GM23338 (cell line): ENCODE measurements around the gene TNS3.

Source experiments
- CREB1 ChIP-seq: fragments of 250-450 bp; sonication (Bioruptor Pico); IDR thresholded peaks from 2 replicates; pipeline ENCODE4 v1.5.0; 2020; ENCODE audit warnings: low read depth, mild to moderate bottlenecking, moderate library complexity
- EZH2 ChIP-seq: fragments of 200-600 bp; sonication (generic); IDR thresholded peaks from one replicate; pipeline ENCODE4 v1.8.0; 2017; ENCODE audit warnings: antibody characterized with exemption, mild to moderate bottlenecking, low read depth; ENCODE audit not compliant: unreplicated experiment
- EZH2phosphoT487 ChIP-seq: fragments of 200-600 bp; sonication (generic); IDR thresholded peaks from one replicate; pipeline ENCODE4 v1.8.1; 2018; ENCODE audit warnings: antibody characterized with exemption; ENCODE audit not compliant: unreplicated experiment
- JUNB ChIP-seq: IDR thresholded peaks from one replicate; pipeline ENCODE4 v1.6.1; 2016; ENCODE audit warnings: antibody characterized with exemption; ENCODE audit not compliant: unreplicated experiment
- NANOG ChIP-seq: IDR thresholded peaks from 2 replicates; pipeline ENCODE4 v1.6.1; 2016; ENCODE audit warnings: antibody characterized with exemption, borderline replicate concordance
- POLR2AphosphoS5 ChIP-seq: IDR thresholded peaks from 2 replicates; pipeline ENCODE4 v1.6.1; 2016; ENCODE audit warnings: antibody characterized with exemption, low read depth
- STAT1 ChIP-seq: IDR thresholded peaks from one replicate; pipeline ENCODE4 v1.6.1; 2016; ENCODE audit warnings: antibody characterized with exemption; ENCODE audit not compliant: unreplicated experiment
- ZNF114 ChIP-seq: fragments of 250-450 bp; sonication (Bioruptor Pico); IDR thresholded peaks from 2 replicates; pipeline ENCODE4 v1.5.0; 2020; ENCODE audit warnings: mild to moderate bottlenecking, moderate library complexity
- ZNF331 ChIP-seq: fragments of 250-450 bp; sonication (Bioruptor Pico); IDR thresholded peaks from 2 replicates; pipeline ENCODE4 v1.5.0; 2020; ENCODE audit warnings: low read depth, mild to moderate bottlenecking, moderate library complexity
- TF ChIP-seq, protein P1 (sequence below), 2 experiments: fragments of 200-600 bp in 1 of 2; sonication (generic) in 1 of 2; conservative IDR thresholded peaks; 2 replicates each; pipeline versions ENCODE4 v1.5.1 to v1.6.1; 2016 to 2017; ENCODE audit warnings: antibody characterized with exemption in 2 of 2, low read depth in 2 of 2, mild to moderate bottlenecking in 2 of 2, moderate library complexity in 1 of 2
- TF ChIP-seq, protein P2 (sequence below): IDR thresholded peaks from one replicate; pipeline ENCODE4 v1.6.1; 2018; ENCODE audit warnings: antibody characterized with exemption; ENCODE audit not compliant: unreplicated experiment

DNA sequence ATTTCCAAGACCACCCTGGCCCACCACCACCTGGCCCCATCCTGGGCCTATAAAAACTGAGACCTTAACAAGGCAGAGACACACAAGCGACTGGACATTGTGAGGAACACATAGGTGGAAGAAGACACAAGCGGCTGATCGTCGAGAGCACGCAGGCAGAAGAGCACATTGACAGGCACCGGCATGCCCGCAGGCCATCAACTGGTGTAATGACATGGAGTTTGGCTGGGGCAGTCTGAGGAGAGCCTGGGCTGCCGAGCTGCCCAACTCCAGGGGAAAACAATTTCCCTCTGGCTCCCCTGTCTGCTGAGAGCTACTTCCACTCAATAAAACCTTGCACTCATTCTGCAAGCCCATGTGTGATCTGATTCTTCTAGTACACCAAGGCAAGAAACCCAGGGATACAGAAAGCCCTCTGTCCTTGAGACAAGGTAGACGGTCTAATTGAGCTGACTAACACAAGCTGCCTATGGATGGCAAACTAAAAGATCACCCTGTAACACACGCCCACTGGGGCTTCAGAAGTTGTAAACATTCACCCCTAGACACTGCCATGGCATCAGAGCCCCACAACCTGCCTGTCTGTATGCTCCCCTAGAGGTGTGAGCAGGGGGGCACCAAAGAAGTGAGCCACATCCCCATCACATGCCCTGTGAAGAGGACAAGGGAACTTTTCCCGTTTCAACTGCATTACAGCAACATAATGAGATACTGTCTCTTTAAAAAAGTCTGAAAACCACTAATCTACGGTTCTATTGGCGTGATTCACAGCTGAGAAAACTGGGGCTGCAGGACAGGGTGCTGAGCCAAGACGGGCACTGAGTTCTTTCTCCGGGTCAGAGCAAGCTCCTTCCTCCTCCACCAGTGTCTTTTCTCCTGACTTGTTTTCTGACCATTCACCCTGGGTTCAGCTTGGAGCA is 18.5 kb upstream of the TNS3 start:
- TF ChIP-seq, protein P1, sequence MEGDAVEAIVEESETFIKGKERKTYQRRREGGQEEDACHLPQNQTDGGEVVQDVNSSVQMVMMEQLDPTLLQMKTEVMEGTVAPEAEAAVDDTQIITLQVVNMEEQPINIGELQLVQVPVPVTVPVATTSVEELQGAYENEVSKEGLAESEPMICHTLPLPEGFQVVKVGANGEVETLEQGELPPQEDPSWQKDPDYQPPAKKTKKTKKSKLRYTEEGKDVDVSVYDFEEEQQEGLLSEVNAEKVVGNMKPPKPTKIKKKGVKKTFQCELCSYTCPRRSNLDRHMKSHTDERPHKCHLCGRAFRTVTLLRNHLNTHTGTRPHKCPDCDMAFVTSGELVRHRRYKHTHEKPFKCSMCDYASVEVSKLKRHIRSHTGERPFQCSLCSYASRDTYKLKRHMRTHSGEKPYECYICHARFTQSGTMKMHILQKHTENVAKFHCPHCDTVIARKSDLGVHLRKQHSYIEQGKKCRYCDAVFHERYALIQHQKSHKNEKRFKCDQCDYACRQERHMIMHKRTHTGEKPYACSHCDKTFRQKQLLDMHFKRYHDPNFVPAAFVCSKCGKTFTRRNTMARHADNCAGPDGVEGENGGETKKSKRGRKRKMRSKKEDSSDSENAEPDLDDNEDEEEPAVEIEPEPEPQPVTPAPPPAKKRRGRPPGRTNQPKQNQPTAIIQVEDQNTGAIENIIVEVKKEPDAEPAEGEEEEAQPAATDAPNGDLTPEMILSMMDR (conservative IDR thresholded peaks at IDR 0.05; ENCODE audit: low read depth in 2 of 2), result no peak
- TF ChIP-seq, protein P2, sequence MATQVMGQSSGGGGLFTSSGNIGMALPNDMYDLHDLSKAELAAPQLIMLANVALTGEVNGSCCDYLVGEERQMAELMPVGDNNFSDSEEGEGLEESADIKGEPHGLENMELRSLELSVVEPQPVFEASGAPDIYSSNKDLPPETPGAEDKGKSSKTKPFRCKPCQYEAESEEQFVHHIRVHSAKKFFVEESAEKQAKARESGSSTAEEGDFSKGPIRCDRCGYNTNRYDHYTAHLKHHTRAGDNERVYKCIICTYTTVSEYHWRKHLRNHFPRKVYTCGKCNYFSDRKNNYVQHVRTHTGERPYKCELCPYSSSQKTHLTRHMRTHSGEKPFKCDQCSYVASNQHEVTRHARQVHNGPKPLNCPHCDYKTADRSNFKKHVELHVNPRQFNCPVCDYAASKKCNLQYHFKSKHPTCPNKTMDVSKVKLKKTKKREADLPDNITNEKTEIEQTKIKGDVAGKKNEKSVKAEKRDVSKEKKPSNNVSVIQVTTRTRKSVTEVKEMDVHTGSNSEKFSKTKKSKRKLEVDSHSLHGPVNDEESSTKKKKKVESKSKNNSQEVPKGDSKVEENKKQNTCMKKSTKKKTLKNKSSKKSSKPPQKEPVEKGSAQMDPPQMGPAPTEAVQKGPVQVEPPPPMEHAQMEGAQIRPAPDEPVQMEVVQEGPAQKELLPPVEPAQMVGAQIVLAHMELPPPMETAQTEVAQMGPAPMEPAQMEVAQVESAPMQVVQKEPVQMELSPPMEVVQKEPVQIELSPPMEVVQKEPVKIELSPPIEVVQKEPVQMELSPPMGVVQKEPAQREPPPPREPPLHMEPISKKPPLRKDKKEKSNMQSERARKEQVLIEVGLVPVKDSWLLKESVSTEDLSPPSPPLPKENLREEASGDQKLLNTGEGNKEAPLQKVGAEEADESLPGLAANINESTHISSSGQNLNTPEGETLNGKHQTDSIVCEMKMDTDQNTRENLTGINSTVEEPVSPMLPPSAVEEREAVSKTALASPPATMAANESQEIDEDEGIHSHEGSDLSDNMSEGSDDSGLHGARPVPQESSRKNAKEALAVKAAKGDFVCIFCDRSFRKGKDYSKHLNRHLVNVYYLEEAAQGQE, result no peak
- TF ChIP-seq EZH2 (no peak), POLR2AphosphoS5 (no peak), ZNF331 (no peak), ZNF114 (no peak), EZH2phosphoT487 (no peak), CREB1 (CRISPR knock-in tag) (no peak), JUNB (no peak), STAT1 (no peak), NANOG (no peak)
